Measurements from ENCODE around the gene BCAP31.

DNA sequence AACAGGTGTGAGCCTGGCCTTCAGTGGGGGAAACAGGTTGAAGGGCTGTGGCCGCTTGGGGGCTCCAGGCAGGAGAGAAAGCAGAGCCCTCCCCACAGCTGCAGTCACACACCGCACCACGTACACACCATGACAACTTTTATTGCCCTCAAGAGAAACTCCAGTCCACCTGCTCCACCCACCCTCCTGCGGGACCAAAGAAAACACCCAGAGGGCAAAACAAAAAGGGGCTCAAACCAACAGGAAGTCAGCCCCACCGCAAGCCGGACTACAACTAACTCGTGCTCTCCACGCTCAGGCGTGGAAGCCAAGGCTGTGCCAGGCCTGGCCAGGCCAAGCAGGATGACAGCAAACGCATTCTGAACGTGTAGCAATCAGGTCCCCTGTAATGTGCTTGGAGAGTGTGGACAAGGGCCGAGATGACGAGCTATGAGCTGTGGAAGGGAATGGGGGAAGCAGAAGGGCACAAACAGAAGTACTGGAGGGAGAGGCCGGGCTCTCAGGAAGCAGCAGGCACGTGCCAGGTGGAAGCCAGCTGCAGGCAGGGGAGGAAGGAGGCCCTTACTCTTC, 23.7 kb downstream of the BCAP31 start:
- TF ChIP-seq, protein P1, sequence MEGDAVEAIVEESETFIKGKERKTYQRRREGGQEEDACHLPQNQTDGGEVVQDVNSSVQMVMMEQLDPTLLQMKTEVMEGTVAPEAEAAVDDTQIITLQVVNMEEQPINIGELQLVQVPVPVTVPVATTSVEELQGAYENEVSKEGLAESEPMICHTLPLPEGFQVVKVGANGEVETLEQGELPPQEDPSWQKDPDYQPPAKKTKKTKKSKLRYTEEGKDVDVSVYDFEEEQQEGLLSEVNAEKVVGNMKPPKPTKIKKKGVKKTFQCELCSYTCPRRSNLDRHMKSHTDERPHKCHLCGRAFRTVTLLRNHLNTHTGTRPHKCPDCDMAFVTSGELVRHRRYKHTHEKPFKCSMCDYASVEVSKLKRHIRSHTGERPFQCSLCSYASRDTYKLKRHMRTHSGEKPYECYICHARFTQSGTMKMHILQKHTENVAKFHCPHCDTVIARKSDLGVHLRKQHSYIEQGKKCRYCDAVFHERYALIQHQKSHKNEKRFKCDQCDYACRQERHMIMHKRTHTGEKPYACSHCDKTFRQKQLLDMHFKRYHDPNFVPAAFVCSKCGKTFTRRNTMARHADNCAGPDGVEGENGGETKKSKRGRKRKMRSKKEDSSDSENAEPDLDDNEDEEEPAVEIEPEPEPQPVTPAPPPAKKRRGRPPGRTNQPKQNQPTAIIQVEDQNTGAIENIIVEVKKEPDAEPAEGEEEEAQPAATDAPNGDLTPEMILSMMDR (IDR thresholded peaks at IDR 0.05), result no peak
- TF ChIP-seq POLR2A (IDR thresholded peaks at IDR 0.05) (no peak), POLR2AphosphoS5 (IDR thresholded peaks at IDR 0.05) (no peak)

Data from gastroesophageal sphincter (tissue), 3 donors.